SU-DHL-6 (cell line): ENCODE data around the gene ARHGAP4.

Source experiments
- H2AFZ ChIP-seq: fragments of 200-600 bp; sonication (generic); 2 replicates; pipeline ENCODE4 v1.6.1; 2014; ENCODE audit warnings: low read depth, mild to moderate bottlenecking, moderate library complexity, mixed read lengths, antibody characterized with exemption, low read length; ENCODE audit not compliant: severe bottlenecking
- H3F3A ChIP-seq: fragments of 200-600 bp; shearing (Covaris generic); 2 replicates; pipeline ENCODE4 v1.6.0; 2016; ENCODE audit warnings: antibody characterized with exemption, mild to moderate bottlenecking; ENCODE audit not compliant: insufficient read depth
- H3K27ac ChIP-seq: fragments of 200-600 bp; sonication (generic); 2 replicates; pipeline ENCODE4 v1.5.1; 2016; ENCODE audit warnings: low read depth, mild to moderate bottlenecking, low read length, moderate library complexity, mixed read lengths
- H3K27me3 ChIP-seq: fragments of 200-600 bp; sonication (generic), shearing (Covaris generic); 2 replicates; pipeline ENCODE4 v1.6.0; 2014; ENCODE audit warnings: mild to moderate bottlenecking, low read length
- H3K36me3 ChIP-seq: fragments of 200-600 bp; sonication (generic); 2 replicates; pipeline ENCODE4 v1.6.1; 2014; ENCODE audit warnings: mild to moderate bottlenecking, low read length, mixed read lengths
- H3K4me2 ChIP-seq: fragments of 300-600, 200-600 bp; shearing (Covaris generic), sonication (generic); 2 replicates; pipeline ENCODE4 v1.6.0; 2014; ENCODE audit warnings: low read length, low read depth, mild to moderate bottlenecking; ENCODE audit not compliant: poor library complexity, severe bottlenecking
- H3K4me3 ChIP-seq: fragments of 200-600 bp; sonication (generic); 2 replicates; pipeline ENCODE4 v1.5.1; 2014; ENCODE audit warnings: antibody characterized with exemption, low read length, mild to moderate bottlenecking, mixed read lengths; ENCODE audit not compliant: insufficient read depth, poor library complexity, severe bottlenecking
- H3K79me2 ChIP-seq: fragments of 200-600 bp; sonication (generic); 2 replicates; pipeline ENCODE4 v1.6.1; 2014; ENCODE audit warnings: mild to moderate bottlenecking, low read length, moderate library complexity; ENCODE audit not compliant: insufficient read depth
- H3K9ac ChIP-seq: fragments of 200-600 bp; sonication (generic); 2 replicates; pipeline ENCODE4 v1.7.0; 2014; ENCODE audit warnings: mild to moderate bottlenecking, low read length
- H3K9me2 ChIP-seq: fragments of 200-600 bp; sonication (generic); replicated peaks from 2 replicates; pipeline ENCODE4 v1.6.1; 2014; ENCODE audit warnings: low read length; ENCODE audit not compliant: insufficient read depth
- H3K9me3 ChIP-seq: fragments of 200-600 bp; sonication (generic); 2 replicates; pipeline ENCODE4 v1.6.1; 2014; ENCODE audit warnings: low read length, mixed read lengths; ENCODE audit not compliant: insufficient read depth
- H4K20me1 ChIP-seq: fragments of 200-600 bp; sonication (generic); 2 replicates; pipeline ENCODE4 v1.6.1; 2014; ENCODE audit warnings: low read depth, mild to moderate bottlenecking, antibody characterized with exemption, low read length, moderate library complexity, mixed read lengths
- CTCF ChIP-seq: fragments of 200-600 bp; sonication (generic); IDR thresholded peaks from one replicate; pipeline ENCODE4 v1.5.1; 2017; ENCODE audit warnings: antibody characterized with exemption, mild to moderate bottlenecking, low read length, moderate library complexity; ENCODE audit not compliant: insufficient read depth, poor library complexity, severe bottlenecking
- EZH2phosphoT487 ChIP-seq: fragments of 200-600 bp; sonication (generic), shearing (Covaris generic); conservative IDR thresholded peaks from 2 replicates; pipeline ENCODE4 v1.6.1; 2018; ENCODE audit warnings: mild to moderate bottlenecking, antibody characterized with exemption, low read length, moderate library complexity, mixed read lengths

The ARHGAP4 gene

GRCh38 chrX:153861151-153861550 lies 64.9 kb downstream of the ARHGAP4 start:
- Histone ChIP-seq H3F3A (no peaks in the 10 kb centered on the region), H3K9me2 (no peaks in the 10 kb centered on the region), H3K79me2 (no peaks in the 10 kb centered on the region), H2AFZ (no peak overlapping the region), H3K9me3 (no peaks in the 10 kb centered on the region), H4K20me1 (no peaks in the 10 kb centered on the region), H3K4me3 (no peak overlapping the region), H3K27me3 (no peaks in the 10 kb centered on the region), H3K4me2 (no peak overlapping the region), H3K27ac (no peak overlapping the region), H3K36me3 (no peaks in the 10 kb centered on the region), H3K9ac (no peak overlapping the region)
- TF ChIP-seq EZH2phosphoT487: no peak
- TF ChIP-seq CTCF: no peak
